ENCODE data around the gene ZNF335.

ZNF335 gene

DNA sequence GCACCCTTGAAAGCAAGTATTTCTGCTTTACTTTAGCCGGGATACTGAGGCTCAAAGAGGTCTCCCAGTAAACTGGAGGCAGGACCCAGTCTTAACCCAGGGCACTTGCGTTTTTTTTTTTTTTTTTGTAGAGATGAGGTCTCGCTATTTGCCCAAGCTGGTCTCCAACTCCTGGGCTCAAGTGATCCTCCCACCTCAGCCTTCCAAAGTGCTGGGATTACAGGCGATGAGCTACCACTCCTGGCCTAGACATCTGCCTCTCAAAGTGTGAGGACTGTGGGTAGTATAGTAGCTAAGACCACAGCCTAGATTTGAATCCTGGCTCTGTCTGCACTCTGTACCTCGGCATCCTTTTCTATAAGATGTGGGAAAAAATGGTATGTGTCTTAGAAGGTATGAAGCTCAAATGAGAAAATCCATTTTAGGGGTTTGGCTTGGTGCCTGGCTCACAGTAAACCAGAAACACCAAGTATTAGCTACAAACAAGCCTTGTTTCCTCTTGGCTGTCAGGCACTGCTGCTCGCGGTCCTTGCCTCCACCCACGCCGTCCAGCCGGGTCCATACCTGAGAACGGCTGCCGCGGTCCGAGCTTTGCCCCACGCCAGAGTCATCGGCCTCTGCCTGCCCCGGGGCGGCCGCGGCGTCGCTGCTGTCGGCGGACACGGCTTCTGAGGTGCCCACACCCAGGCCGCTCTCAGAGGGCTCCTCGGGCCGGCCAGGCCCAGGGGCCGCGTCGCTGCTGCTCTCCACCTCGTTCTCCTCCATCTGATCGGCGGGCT lies 1.2 kb downstream of the ZNF335 start:
- DNase-seq = peak; percentile 75

DNA sequence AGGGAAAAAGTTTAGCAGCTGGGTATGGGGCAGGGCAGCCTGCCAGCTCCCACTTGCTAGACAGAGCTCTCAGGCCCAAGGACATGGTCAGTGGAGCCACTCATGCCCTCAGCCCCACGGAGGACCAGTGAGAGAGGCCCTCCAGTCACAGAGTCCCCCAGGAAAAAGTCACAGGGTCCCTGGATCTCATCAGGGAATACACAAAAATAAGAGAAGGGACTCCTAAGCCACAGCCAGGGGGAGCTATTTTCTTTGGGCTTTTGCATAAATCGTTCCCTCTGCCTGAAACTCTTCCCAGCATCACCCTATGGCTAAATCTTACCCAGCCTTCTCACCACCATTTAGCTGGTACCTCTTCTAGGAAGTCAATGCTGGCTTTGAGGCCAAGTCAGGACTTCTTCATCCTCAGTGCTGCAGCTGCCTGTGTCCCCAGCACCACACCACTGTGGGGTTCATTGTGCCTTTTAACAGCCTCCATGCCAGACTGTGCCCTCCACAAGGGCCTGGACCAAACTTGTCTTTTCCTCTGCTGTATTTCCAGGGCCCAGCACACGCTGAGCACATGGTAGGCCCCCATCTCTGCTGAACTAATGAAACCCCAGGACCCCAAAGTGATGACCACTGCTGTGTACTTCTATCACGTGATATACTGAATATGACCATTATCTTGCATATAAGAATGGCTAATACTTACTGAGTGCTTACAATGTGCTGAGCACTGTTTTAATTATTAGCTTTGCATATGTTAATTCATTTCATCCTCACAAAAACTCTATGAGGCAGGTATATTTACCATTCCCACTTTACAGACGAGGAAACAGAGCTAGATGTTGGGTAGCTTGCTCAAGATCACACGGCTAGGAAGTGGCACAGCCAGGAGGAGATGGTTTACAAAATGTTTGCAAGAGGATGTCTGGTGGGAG lies 2.0 kb downstream of the ZNF335 start:
- DNase-seq = peak; percentile 64

DNA sequence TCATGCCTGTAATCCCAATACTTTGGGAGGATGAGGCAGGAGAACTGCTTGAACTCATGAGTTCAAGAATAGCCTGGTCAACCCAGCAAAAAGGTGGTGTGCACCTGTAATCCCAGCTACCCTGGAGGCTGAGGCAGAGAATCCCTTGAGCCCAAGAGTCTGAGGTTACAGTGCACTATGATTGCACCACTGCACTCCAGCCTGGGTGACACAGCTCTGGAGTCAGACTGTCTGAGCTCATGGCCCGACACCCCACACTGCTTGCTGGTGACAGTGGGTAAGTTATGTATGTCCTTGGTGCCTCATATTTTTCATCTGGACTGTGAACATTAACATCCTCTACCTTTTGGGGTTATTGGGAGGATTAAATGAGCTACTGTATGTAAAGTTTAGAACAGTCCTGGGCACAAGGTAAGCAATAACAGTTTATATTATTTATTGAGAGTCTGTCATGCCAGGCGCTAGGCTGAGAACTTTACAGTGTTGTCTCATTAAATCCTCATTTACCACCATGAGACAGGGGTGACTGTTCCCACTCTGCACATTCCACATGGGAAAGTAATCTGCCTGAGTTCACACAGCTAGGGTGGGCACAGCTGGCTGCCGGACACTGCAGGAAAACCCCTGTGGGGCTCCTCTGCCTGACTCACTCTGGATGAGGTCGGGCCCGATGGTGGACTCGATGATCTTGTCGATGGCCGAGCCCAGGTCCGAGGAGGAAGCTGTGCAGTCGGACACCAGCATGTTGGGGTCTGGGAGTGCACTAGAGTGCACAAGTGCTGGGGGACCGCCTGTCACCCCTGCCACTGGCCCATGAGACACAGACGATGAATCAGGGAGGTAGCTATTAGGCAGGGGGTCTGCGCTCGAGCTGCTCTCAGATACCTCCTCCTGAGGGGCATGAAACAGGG lies 2.9 kb downstream of the ZNF335 start:
- DNase-seq = no peak

DNA sequence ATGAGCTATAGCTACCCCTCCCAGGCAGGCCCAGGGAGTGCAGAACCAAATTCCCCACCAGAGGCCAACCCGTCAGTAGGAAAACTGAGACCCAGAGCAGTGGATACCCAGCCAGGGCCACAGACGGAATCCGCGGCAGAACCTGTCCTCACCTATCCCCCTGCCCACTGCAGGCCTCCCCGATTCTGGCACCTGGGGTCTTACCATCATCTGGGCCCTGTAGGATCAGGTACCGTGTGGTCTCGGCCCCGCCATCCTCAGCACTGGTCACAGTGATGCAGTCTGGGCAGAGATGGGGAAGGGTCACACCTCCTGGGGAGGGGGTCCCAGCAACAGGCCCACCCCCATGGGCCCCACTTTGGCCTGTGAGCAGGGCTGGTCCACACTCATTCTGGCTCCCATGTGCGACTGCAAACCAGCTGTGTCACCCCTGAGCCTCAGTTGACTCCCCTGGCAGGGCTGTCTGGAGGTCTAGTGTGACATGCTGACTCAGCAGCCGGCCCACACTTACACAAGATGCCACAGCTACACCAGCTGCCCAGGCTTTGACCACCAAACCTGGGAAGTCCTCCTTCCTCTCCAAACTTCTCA lies 3.8 kb downstream of the ZNF335 start:
- no peak for DNase-seq

DNA sequence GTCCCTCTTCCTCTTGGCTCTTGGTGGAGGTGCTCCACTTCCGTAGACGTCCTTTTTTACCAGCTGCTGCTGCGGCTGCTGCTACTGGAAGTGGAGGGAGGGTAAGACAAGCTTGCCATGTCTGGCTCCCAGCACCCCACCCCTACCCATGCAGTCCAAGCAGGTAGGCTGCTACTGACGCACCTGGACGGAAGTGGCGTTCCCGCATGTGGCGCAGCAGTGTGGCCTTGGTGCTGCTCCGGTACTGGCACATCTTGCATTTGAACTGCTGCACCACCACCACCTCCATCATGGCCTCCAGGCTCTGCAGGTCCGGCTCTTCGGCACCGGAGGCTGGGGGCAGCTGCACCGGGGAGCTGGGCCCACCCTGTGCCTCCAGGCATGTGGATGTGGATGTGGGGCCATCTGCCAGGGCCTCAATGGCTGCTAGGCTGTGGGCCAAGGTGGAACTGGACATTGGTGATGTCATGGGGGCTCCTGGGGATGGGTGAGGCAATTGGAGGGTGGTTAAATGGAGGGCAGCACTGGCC lies 4.4 kb downstream of the ZNF335 start:
- no peak for DNase-seq

DNA sequence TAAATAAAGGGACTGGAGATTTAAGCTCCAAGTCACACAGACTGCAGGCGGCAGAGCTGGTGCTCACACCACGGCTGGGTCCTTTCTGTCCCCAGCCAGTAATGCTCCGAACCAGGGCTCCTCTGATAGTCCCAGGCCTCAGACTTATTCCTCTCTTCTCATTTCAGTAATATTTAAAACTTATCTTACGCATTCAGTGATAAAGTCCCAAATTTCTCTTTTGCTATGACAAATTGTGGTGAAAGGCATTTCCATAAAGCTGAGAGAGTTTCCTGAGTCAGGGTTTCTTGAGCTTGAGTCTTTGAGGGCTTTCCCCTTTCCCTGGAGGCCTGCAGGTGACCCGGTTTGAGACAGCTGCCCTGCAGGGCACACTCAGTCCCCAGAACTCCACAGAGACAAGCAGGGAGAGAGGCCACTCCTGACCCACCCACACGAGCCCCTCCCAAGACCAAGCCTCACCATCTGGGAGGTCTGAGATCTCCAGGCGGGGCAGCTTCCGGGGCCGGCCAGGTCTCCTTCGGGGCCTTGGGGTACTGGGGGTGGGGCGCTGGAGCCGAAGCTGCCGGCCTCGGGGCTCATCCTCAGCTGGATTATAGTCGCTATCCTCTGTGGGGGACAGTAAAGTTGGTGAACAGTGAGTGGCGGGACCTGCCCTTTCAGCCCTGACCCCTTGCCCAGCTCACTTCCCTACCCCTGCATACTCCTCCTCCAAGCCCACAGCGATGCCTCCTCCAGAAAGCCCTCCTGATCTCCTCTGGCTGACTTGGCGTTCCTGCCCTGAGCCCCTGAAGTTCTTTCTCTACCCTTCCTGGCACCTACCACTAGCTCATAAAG lies 6.6 kb downstream of the ZNF335 start:
- peak; percentile 52 for DNase-seq

DNA sequence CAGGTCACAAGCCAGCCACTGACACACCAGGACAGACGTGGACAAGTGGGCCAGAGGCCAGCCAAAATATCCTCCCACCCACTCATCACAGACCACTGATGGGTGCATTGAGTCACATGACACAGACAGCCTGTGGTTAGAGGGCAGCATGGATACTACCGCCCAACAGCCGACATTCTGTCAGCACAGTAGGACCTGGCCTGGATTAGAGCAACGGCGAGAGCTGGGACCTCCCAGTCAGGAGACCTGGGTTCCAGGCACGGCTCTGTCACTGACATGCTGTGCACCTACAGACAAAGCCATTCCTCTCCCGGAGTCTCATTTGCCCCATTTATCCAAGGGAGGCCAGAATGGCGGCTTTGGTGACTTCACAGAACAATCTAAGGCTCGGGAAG lies 8.0 kb downstream of the ZNF335 start:
- no peak for DNase-seq

DNA sequence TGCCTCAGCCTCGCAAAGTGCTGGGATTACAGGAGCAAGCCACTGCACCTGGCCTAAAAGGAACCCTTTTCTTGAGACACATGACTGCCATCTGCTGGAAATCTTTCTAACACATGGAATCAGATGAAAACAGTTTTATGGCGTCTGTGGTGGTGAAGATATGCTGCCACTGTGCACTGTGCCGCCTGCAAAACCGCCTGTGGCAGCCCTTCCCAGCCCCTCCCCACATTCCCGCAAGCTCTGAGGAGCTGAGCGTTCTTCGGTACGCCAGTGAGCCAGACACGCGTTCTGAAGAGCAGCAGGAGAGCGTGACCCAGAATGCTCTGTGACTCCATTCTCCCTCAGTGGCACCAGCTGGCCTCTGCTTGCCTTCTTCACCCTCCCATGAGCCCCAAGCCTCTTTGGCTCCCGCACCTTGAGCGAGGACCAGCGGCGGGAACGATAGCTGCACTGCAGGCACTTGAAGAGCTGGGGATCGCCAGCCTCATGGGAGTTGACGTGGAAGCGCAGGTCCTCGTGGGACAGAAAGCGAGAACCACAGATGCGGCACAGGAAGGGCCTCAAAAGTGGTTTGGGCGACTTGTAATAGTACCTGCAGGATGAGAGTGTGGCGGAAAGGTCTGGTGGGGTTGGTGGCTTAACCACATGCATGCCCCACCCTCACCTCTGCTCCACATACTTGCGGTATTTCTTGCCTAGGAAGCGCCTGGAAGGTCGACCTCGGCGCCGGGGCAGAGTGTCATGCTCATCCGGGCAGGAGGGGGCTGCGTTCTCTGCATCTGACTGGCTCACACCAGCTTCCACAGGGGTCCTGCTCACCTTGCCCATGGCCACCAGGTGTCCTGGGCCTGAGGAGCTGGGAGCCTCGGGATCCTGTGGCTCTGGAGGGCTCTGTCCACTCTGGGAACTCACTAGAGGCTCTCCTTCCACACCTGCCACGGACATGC lies 8.7 kb downstream of the ZNF335 start:
- no peak for DNase-seq

DNA sequence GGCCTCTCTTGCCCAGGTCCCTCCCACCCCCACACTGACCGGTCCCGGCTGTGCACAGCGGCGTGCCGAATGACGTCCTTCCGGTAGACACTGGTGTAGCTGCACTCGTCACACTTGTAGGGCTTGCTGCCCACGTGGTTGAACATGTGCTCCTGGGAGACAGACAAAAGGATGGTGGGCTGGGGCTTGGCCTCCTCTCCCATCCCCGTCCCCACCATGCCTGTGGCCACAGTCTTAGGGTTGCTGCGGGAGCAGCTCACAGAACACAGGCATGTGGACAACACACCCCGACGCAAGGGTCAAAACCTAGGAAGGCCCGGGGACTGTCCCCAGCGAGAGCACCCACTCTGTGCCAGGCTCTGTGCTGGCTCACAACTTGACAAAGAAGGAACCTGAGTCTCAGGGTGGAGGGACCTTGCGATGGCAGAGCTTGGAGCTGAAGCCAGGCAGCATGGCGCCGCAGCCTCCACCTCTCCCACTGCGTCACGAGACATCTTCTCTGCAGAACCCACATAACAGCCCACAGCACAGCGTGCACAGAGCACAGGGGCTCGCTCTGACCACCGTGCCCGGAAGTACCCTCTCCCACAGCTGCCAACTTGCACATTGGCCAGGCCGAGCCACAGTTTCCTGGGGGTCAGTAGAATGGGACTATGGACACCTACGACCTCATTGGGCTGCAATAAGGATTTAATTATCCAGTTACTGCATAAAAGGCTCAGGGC lies 9.8 kb downstream of the ZNF335 start:
- no peak for DNase-seq

DNA sequence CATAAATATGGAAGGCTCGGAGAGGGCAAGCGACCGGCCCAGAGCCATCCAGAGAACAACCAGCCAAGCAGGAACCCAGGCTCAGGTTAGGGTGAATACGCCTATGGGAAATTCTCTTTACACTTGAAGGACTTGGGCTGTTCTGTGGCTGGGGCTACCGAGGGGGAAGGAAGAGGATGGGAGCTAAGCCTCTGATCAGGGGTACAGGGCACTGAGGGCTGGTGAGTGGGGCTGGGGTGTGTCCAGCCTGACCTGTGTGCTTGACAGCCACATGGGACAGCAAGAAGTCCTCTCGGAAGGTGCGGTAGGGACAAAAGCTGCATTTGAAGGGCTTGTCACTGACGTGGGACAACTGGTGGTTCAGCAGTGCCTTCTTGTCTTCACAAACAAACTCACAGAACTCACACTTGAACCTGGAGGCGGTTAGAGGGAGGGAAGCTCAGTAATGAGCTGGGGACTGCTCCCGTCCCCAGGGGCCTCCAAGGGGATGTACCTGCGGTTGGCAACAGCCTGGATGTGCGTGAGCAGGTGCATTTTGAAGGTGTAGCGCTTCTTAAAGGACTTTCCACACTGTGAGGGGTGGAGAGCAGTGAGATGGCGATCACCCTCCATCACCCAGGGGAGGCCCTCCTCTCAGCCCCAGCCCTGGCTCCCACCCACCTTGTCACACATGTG lies 11.9 kb downstream of the ZNF335 start:
- no peak for DNase-seq

DNA sequence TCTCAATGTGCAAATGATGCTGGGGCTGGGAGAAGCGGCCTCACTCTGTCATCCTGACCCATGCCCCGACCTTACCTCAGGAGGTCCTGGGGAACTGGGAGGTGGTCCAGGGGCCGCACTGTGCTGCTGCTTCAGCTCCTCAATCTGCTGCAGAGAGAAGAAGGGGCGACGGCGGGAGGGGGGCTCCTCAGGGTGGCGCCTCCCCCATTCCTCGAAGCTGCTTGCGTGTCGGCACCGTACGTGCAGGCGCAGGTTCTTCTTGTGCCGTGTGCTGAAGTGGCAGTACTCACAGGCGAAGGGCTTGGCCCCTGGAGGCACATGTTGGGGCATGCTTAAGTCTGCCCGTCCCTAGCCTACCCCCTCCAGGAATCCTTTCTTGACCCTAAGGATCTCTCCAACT lies 12.9 kb downstream of the ZNF335 start:
- no peak for DNase-seq

DNA sequence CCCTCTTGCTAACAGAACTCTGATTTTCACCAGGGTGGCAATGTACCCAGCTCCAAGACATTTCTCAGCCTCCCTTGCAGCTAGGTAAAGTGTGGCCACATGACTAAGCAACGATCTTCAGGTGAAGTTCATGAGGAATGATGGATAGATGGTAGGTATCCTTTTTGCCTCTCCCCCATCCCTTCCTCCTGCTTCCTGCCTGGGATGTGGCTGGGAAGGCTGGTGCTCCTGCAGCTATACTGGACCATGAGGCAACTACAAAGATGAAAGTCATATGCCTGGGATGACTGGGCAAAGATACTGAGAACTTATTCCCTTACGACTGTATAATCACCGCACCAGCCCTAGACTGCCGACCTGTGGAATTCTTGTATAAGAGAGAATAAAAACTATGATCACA lies 13.4 kb downstream of the ZNF335 start:
- DNase-seq = no peak

DNA sequence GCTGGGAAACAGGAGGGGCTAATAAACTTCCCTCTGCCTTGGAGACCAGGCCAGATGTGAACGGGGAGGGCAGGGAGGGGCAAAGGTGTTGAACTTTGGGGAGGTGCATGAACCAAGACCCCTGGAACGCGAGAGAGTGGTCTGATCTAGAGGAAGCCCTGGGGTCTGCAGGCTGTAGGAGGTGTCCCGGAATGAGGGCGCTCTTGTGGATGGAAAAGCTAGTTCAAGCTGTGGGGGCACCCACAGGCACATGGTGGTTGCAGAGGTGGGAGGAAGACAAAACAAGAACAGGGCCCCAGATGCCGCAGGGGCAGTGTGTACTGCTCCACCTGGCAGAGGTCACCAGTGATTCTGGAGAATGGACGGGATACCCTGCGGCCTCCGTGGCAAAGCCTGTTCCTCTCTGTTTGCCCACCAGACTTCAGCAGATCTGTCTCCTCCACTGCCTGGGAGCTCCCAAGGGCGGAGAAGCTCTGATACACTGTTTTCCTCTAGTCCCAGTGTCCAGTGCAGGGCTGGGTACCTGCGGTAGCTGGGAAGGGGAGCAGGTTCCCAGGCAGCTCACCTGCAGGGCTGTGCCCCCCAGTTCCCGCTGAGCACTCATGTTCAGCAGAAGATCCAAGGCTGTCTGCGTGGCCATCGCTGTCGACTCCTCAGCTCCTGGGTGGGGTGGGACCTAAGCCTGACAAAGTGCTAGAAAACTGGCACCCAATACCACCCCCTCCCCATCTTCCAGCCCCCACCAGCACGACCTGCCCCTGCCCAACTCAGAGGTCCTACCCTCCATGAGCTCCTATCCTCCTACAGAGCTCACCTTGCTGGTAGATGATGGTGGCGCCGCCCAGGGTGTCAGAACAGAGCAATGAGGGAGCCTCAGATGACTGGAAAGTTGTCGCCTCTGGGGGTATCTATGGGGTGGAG lies 14.7 kb downstream of the ZNF335 start:
- DNase-seq = peak; percentile 55

DNA sequence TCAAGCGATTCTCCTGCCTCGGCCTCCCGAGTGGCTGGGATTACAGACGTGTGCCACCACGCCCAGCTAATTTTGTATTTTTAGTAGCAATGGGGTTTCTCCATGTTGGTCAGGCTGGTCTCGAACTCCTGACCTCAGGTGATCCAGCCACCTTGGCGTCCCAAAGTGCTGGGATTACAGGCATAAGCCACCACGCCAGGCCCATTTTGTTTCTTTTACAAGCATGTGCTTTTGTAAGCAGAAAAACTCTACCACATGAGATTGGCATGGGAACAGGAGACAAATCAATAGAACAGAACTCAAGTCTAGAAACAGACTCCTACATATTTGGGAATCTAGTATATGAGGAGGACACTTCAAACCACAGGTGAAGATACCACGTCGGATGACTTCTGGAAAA lies 15.7 kb downstream of the ZNF335 start:
- peak; percentile 24 for DNase-seq

DNA sequence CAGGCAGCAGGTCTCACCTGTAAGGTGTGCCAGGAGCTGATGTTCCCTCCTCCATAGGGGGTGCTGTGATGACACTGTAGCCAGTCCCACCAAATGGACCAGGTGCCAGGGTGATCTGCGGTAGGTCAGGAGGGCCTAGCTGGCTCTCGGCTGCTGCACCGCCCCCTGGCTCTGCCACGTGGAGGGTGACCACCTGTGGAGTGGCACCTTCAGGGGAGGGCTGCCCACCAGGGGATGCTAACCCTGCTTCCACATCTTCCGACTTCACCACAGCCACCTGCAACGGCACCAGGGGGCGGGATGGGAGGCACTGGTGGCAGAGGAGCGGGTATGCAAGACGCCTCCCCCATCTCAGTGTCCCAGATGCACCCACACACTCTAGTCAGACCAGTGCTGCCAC lies 18.3 kb downstream of the ZNF335 start:
- no peak for DNase-seq

DNA sequence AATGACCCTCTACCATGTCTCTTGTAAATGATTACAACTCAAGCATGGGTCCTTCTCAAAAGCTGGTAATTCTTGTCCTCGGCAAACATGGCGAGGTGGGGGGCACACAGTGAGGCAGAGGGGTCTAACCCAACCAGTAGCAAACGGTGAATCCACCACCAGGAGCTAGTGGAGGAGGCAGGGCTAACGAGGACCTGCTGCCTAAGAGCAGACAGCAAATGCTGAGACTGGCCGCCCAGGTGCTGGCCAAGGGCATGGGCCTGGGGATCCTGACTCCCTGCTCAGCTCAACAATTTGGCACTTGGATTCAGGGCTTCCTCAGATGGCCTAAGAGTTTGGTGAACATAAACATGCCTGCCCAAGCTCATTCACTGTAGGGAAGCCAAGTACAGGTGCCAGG lies 19.1 kb downstream of the ZNF335 start:
- DNase-seq = no peak

DNA sequence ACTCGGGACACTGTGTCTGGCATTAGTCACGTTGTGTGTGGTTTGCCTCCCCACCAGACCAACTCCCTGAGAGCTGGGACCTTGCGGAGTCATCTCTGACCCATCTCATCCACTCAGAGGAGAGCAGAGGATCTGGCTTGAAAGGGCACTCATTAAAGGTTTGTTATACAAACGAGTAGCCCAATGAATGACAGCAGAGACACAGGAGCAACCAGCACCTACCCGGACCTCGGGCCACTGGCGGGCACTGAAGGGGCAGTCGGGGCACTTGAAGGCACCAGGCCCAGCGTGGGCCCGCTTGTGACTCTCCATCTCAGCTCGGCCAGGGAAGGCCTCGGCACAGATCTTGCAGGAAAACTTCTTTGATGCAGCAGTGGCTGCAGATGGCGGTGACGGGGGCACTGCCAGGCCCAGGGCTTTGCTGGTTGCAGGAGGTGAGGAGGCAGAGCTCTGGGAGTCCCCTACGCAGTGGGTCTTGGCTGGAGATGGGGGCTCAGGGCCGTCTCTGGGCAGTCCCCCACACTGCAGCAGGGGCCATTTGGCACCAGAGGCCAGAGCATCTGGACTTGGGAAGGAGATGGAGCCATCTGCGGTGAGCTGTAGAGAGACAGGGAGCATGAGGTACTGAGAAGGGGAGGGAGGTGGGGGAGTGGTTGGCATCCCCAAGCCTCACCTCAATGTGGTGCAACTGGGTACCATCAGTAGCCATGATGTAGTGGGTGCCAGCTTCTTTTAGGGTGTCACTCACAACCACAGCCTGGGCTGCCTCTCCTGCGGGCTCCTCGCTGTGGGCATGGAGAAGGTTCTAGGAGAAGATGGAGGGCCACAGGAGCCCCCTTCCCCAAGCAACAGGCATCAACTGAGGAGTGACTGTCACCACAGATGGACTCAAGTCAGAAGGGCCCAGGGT lies 19.8 kb downstream of the ZNF335 start:
- DNase-seq = no peak

Data from activated effector memory CD4-positive, alpha-beta T cell treated with anti-CD3 and anti-CD28 coated beads, Interleukin-2, amount 50 U/mL, for 16 hours (primary cell).